RPMI7951 (cell line): ENCODE measurements around the gene QRICH1. TPM values are rescaled to one million over a fixed set of nuclear protein-coding genes. Genes with fewer than 3 reads are reported as not detected.

Source experiments
- DNase-seq: peaks from one replicate; pipeline ENCODE4 v3.0.0-alpha.2; 2012; ENCODE audit warnings: low read depth
- total RNA-seq: library from RNA; depleted of rRNA; stranded (reverse); fragments of >200 nt; shearing (Covaris generic); gene quantifications from 2 replicates; pipeline ENCODE4 v1.2.3, GENCODE V29; 2014

The QRICH1 gene
- total RNA-seq, 1 experiment from 2014 or later = 121 TPM

GRCh38 chr3:49119036-49119435 is 25.2 kb upstream of the QRICH1 start:
- no peak for DNase-seq

- DNase-seq = no peak
These were observed 18.4 kb upstream of the QRICH1 start for GRCh38 chr3:49112262-49112661.

GRCh38 chr3:49111347-49111746 is 17.5 kb upstream of the QRICH1 start:
- no peak for DNase-seq

GRCh38 chr3:49110780-49111179 is 16.9 kb upstream of the QRICH1 start:
- DNase-seq = no peak

GRCh38 chr3:49108346-49108745 is 14.5 kb upstream of the QRICH1 start:
- DNase-seq = no peak

GRCh38 chr3:49104427-49105291 is 10.8 kb upstream of the QRICH1 start, which contains the start of gene QARS1:
Gene QARS1, minus strand, starts transcription at chr3:49104757. Its CDS starts 24 bp downstream, at chr3:49104733.
- DNase-seq = peak; percentile 95

GRCh38 chr3:49104052-49104426 is 10.2 kb upstream of the QRICH1 start:
- no peak for DNase-seq

GRCh38 chr3:49100046-49100615 is 6.3 kb upstream of the QRICH1 start:
- no peak for DNase-seq

GRCh38 chr3:49098910-49099630 is 5.2 kb upstream of the QRICH1 start:
- DNase-seq = no peak

- DNase-seq = peak; percentile 80
These were observed 4.6 kb upstream of the QRICH1 start for GRCh38 chr3:49098429-49098828.

- DNase-seq = peak; percentile 75
These were observed 676 bp downstream of the QRICH1 start for GRCh38 chr3:49092938-49093852.

- no peak for DNase-seq
These were observed 12.4 kb downstream of the QRICH1 start for GRCh38 chr3:49081429-49081828.

- DNase-seq = no peak
These were observed 14.6 kb downstream of the QRICH1 start for GRCh38 chr3:49079270-49079669.

GRCh38 chr3:49076646-49077045 is 17.2 kb downstream of the QRICH1 start:
- DNase-seq = no peak

- no peak for DNase-seq
These were observed 17.8 kb downstream of the QRICH1 start for GRCh38 chr3:49076116-49076515.

GRCh38 chr3:49058011-49058410 is 35.9 kb downstream of the QRICH1 start:
- DNase-seq = no peak

GRCh38 chr3:49057268-49057667 is 36.6 kb downstream of the QRICH1 start:
- DNase-seq = no peak

GRCh38 chr3:49054344-49054862 is 39.5 kb downstream of the QRICH1 start:
- DNase-seq = no peak

GRCh38 chr3:49053543-49053942 is 40.3 kb downstream of the QRICH1 start:
- no peak for DNase-seq

GRCh38 chr3:49035281-49035680 is 58.6 kb downstream of the QRICH1 start:
- DNase-seq = no peak

- no peak for DNase-seq
These were observed 59.2 kb downstream of the QRICH1 start for GRCh38 chr3:49034650-49035049.
